ENCODE data around the gene PRSS50.

GRCh38 chr3:46709157-46709654 lies 8.5 kb downstream of the PRSS50 start:
- TF ChIP-seq POLR2A (IDR thresholded peaks at IDR 0.05) (no peak), POLR2AphosphoS5 (IDR thresholded peaks at IDR 0.05; ENCODE audit: insufficient read depth in 1 of 2, low read depth in 1 of 2) (no peak), CTCF (IDR thresholded peaks at IDR 0.05) (no peak)

Measured in vagina (tissue), 2 donors.